Stimulated activated CD4-positive, alpha-beta T cell treated with anti-CD3 and anti-CD28 coated beads, TNF-alpha, amount 100 ng/mL, for 24 hours (primary cell): Measurements from ENCODE around the gene ZNF555.
"Not testable (repeated sequence)": the region's sequence is repeated elsewhere in the genome, so short reads cannot be mapped to it uniquely, and the experiment has no call there.

Experiments used
- DNase-seq, 3 experiments: peaks; one replicate each; pipeline ENCODE4 v3.0.0-alpha.2; 2020; ENCODE audit warnings: low read depth in 3 of 3

Gene ZNF555

DNA sequence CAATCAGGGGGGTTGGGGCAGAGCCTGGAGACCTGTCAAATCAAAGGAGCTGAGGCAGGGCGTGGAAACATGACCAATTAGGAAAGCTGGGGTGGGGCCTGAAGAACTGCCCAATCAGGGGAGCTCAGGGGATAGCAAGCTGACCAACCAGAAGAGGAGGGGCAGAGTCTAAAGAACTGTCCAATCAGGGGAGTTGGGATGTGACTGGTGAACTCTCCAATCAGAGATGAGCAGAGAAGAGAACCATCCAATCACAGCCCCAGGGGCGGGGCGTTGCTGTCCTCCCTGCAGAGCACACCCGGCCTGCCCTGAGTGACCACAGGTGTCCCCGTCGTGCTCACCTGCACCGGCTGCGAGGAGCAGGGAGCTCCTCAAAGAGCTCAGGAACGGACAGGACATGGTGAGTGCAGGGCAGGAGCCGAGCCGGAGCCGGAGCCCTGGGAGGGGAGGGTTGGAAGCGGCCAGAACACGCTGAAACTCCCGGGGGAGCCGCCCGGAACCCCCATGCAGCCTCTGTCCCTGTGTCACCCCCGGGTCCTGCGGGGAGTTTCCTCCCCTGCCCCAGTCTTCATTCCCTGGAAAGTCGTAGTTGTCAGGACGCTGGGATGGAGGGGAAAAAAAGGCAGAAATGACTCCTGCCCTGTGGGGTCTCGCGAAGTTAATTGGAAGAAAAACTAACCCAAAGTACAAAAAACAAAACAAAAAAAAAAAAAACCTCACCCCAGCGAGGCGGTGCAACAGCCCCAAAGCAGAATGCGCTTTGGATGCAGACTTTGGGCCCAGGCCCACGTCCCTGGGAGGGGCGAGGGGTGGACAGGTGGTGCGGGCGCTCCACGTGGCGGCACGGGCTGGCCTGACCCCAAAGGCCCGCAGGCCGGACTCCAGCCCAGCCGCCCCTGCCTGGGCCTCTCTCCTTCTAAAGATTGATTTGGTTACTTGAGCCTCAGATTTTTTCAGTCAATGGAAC is 26.0 kb downstream of the ZNF555 start, which contains the start of gene ZNF556:
Gene ZNF556 (plus strand): TSS at position 311 of the 967 bp plus-strand sequence. CDS start 87 bp downstream, at position 398.
- DNase-seq = no peak

- DNase-seq = no peak
These were observed 28.3 kb downstream of the ZNF555 start for GRCh38 chr19:2869618-2870017.

DNA sequence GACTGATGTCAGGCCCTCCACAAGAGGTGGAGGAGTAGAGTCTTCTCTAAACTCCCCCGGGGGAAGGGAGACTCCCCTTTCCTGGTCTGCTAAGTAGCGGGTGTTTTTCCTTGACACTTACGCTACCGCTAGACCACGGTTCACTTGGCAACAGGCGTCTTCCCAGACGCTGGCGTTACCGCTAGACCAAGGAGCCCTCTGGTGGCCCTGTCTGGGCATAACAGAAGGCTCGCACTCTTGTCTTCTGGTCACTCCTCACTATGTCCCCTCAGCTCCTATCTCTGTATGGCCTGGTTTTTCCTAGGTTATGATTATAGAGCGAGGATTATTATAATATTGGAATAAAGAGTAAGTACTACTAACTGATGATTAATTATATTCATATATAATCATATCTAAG is 30.9 kb downstream of the ZNF555 start:
- peak in 1 of 3 experiments; percentile 24 for DNase-seq

DNA sequence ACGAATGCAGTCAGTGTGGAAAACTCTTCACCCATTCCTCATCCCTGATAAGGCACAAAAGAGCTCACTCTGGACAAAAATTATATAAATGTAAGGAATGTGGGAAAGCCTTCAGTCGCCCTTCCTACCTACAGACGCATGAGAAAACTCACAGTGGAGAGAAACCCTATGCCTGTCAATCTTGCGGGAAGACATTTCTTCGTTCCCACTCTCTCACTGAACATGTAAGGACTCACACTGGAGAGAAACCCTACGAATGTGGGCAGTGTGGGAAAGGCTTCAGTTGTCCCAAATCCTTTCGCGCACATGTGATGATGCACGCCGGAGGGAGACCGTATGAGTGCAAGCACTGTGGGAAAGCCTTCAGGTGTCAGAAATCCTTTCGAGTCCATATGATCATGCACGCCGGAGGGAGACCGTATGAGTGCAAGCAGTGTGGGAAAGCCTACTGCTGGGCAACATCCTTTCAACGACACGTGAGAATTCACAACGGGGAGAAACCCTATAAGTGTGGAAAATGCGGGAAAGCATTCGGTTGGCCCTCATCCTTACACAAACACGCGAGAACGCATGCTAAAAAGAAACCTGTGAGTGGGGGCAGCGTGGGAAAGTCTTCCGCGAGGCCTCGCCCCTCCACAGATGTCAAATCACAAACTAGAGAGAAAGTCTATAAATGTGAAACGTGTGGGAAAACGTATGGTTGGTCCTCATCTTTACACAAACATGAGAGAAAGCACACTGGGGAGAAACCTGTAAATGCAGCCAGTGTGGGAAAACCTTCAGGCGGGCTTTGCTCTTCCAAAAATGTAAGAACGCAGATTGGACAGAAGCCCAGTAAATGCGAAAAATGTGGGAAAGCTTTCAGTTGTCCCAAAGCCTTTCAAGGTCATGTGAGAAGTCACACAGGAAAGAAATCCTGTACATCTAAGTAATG is 36.4 kb downstream of the ZNF555 start:
- no peak for DNase-seq

DNA sequence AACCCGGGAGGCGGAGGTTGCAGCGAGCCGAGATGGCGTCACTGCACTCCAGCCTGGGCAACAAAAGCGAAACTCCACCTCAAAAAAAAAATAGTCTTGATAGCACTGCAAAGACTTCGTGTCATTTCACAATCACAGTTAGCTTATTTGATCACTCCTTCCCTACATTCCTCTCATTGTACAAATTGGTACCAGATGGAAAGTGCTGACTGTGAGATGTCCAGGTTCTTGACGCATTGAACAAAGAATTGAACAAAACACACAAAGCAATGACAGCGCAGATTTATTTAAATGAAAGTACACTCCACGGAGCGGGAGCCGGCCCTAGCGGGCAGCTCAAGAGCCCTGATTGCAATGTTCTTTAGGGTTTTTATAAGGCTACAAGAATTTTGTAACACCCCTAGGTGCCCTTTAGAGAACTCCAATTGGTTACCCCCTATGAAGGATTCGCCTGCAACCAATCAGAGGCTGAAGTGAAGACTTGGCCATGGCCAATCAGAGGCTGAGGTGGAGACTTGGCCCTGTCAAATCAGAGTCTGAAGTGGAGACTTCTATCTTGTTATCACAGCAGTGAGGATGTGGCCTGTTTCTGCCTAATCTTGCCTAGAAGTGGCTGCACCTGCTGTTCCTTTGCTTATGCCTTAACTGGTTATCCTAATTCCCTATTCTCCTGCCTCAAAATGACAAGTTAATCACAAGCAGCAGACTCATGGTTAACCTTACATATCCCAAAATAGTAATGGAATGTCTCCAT is 42.6 kb downstream of the ZNF555 start:
- DNase-seq = no peak

- no peak for DNase-seq
These were observed 44.5 kb downstream of the ZNF555 start for GRCh38 chr19:2885736-2886135.

- DNase-seq = no peak
These were observed 46.2 kb downstream of the ZNF555 start for GRCh38 chr19:2887391-2887914.

DNA sequence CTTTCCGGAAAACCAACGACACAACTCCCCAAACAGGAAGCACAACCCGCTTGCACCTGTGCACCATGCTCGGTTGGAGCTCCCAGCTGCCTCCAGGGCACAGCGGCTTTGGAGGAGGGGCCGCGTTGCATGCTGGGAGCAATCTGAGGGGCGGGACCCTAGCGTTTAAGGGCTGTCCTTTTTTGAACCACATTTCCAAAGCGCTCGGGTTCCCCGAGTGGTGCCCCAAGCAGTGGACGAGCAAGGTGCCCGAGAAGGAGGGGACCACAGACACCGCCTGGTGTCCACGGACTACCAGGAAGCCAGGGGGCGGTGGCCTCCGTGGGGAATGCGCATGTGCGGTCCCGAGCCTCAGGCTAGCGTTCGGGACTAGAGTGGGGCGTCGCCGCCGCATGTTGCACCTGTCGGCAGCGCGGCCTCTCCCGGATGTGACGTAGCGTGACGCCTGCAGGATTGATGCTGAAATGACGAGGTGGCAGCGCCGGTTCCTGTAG is 47.5 kb downstream of the ZNF555 start:
- DNase-seq = peak in 2 of 3 experiments; percentile 37 to 66

GRCh38 chr19:2890531-2890930 is 49.3 kb downstream of the ZNF555 start:
- not testable (repeated sequence) for DNase-seq

- DNase-seq = no peak
These were observed 55.4 kb downstream of the ZNF555 start for GRCh38 chr19:2896694-2897093.

GRCh38 chr19:2900296-2901252 is 59.3 kb downstream of the ZNF555 start, which contains the start of gene ZNF57:
ZNF57 (plus strand) TSS chr19:2900928; CDS start chr19:2901046, 118 bp downstream.
- peak; percentile 95 to 99 (median 98) for DNase-seq

DNA sequence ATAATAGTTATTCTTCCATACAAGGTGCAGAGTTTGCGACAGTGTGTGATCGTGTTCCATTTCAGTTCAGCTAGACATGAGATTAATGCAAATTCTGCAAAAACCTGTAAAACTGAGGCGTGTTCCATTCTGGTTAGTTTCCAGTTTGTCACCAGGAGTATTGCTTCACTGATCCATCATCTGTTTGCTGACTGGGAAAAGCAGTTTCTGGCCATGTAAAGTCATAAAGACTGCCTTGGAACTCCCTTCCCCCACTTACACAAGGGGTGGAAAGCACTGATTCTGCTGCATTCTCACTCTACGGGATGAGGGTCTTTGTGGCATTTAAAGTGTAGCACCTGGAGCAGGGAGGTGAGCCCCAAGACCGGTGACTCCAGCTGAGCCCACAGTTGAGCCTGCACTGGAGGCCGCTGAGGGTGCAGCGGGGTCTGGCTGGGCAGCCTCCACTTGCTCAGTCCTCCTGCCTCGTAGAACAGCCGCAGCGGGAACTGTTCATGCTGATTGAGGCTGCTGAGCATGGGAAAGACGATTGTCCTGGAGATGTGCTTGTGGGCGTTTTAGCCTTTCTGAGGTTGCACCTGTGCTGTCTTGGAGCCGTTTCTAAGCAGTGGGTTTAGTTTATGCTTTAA is 61.4 kb downstream of the ZNF555 start:
- DNase-seq = no peak

DNA sequence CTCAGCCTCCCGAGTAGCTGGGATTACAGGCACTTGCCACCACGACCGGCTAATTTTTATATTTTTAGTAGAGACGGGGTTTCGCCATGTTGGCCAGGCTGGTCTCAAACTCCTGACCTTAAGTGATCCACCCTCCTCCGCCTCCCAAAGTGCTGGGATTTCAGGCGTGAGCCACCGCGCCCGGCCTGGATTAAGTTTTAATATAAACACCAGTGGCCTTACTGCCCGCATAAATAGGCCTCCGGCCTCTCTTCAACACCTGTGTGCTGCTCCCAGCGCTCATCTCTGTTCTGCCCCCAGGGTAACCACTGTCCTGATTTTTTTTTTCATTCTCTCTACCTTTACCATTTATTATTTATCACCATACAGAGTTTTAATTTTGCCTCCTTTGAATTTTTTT is 62.1 kb downstream of the ZNF555 start:
- DNase-seq = not testable (repeated sequence)

DNA sequence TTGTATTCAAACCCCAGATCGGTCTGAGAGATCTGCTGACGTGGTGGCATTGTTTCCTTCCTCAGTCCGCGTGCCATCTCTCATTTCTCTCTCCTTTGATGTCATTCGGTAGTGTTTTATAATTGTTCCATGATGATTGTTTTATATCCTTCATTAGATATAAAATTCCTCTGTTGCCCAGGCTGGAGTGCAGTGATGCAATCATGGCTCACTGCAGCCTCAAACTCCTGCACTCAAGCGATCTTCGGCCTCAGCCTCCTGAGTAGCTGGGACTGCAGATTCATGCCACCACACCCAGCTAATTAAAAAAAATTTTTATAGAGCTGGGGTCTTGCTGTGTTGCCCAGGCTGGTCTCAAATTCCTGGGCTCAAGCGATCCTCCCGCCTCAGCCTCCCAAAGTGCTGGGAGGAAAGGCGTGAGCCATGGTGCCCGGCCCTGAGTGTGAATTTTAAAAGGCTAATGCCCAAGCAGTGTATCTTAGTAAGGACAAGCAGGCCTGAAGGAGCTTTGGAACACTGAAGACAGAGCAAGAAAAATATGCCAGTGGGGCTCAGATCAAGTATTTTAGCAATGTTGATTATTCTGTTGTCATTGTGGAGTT is 64.7 kb downstream of the ZNF555 start:
- DNase-seq = no peak

DNA sequence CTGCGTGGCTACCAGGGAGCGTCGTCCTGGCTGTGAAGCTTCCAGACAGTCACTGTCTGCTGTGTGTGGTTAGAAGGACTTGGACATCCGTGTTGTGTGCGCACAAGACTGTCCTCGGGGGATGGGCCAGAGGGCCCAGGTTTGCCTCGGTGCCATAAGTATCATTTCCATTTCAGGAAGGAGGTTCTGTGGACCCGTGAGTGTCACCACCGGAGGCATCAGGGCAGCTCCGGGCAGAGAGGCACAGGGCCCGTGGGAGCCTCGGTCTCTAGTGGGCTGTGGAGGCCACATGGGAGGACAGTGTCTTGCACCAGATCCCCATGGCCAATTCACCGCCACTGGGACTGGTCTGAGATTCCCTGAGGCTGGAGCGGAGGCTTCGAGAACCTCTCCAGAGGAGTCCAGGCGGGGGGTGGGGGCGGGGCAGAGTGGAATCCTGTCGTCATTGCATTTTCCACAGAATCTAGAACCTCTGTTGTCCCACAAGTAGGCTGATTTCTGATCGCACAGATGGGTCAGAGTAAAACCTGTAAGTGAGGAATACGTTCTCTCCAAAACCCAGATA is 65.4 kb downstream of the ZNF555 start:
- no peak for DNase-seq
